Activated CD4-positive, alpha-beta T cell treated with anti-CD3 and anti-CD28 coated beads, Interleukin-2, Interleukin-6, amounts not matched to agents 100 ng/mL and 50 ng/mL, durations not matched to agents 16 hours and 8 hours (primary cell): ENCODE measurements around the gene CRYBG3.
"Not testable (repeated sequence)": the region's sequence is repeated elsewhere in the genome, so short reads cannot be mapped to it uniquely, and the experiment has no call there.

Experiments used
- DNase-seq: peaks from one replicate; pipeline ENCODE4 v3.0.0-alpha.2; 2020

CRYBG3 gene

DNA sequence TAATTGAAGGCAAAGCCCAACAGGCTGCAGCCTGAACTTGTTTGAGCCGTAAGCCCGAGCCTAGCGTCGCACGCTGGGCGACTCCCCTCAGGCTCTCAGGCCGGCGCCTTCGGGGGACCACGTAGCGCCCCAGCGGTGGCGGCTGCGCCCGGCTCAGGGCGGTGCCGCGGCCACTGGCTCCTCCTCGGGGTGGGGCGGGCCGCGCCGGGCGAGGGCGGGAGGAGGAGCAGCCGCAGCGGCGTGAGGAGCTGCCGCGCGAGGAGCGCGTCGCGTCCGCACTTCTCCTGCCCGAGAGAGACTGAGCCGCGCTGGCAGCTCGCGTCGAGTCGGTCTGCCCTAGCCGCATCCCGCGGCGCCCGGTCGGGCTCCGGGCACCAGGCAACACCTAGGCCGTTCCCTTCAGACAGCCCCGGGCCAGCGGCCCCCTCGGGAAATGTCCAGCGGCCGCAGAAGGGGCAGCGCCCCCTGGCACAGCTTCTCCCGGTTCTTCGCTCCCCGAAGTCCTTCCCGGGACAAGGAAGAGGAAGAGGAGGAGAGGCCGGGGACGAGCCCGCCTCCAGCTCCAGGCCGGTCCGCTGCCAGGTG lies at the start of gene CRYBG3:
Gene CRYBG3 (plus strand): TSS at position 238 of the 585 bp plus-strand sequence. CDS start 196 bp downstream, at position 434.
- DNase-seq: peak; percentile 90

DNA sequence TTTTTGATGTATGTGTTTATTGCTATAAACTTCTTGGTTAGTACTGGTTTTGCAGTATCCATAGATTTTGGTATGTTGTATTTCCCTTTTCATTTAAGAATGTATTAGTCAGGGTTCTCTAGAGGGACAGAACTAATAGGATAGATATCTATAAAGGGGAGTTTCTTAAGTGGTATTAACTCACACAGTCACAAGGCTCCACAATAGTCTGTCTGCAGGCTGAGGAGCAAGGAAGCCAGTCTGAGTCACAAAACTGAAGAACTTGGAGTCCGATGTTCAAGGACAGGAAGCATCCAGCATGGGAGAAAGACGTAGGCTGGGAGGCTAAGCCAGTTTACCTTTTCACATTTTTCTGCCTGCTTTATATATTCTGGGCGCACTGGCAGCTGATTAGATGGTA lies 48.9 kb upstream of the CRYBG3 start:
- DNase-seq: no peak

DNA sequence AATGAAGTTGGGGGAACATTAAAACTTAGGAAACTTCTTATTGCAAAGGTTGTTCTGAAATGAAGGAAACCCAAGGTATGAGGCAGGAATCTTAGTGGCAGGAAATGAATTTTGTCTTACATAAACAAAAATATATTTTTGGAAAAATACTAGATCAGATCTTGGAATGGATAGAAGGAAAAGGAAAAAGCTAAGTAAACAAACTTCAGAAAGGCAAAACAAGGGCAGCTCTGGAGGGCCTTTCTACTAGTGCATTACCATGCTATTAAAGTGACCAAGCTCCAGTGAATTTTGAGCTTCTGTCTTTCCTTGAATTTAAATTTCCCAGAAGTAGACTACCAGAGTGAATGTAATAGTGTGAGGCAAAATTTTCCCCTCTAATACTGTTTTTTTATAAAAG lies 43.7 kb upstream of the CRYBG3 start:
- DNase-seq: no peak

DNA sequence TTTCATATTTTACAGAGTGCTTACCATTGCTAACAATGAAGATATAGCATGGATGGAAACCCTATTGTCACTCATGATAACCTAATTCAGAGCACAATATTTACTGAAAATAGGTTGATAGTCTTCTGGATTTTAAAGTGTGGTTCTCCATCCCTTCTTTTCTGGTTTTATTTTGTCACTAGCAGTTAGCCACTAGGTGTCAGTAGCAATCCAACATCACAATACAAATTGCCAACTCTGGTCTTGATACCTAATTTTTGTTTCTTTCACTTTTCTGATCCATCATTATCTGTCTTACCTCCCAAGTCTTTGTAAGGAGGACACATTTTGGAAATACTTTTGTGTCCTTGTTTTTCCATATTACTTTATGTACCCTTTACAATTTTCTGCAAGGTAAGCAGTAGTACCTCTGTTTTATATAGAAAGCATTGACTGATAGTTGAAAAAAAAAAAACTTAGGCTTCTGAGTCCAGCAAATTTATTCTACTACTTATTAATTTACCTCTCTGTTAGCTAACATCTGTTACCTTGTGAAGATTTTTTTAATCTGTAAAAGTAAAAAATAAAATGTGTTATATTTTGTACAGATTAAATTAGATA lies 28.3 kb upstream of the CRYBG3 start:
- DNase-seq: peak; percentile 53

DNA sequence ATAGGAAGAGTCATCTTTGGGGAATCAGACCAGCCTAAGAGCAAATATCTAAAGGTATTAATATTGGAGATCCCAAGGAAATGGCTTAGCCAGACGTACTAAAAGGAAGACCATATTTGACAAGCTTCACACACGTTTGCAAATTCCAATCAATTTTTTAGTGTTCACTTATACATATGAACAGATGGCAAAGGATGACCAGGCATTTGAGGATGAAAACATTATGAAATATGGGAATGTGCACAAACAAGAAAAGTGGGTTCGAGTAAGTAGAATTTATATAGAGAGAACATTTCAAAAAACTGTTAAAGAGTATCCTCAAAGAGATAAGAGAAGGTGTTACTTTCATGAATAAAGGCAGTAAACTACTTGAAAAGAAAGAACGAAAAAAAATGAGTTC lies 25.9 kb upstream of the CRYBG3 start:
- DNase-seq: no peak

DNA sequence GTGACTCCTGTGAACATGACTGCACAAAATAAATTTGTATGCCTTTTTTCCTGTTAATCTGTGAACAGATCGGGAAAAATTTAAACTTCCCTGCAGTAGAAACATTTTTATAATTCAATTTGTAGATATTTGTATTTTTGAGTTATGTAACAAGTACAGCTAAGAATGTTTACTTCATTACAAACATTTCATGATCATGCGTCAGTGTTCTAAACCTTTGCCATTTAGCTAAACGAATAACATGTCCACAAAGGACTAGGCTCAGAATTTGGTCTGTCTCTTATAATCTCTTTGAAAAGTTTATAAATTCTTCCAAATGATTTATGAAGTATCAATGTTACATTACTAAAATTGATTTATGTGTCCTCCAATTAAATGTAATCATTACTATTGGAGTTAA lies 17.3 kb upstream of the CRYBG3 start:
- no peak for DNase-seq

DNA sequence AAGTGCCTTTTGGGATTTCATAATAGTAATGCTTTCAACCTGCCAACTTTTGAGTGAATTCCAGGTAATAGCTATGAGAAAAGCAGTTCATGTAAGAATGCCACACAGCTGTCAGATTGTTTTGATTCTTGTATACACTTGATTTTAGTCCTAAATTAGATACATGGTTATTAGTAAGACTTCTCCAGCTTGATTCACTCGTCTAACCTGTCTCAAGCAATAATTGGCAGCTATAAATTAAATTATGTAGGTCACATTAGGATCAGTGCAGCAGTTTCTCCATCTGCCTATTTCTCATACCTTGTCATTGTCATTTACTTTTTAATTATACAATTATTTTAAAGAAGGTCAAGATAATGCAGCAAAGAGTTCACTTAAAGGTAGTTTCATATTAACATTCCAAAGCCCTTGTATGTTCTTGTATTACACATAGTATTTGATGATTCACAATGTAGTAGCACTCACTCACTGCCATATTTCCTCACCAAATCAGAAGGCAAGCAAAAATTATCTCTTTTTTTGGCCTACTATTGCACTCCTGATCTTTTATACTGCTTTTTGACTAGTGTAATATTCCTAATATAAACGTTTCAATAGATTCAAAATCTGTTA lies 10.9 kb upstream of the CRYBG3 start:
- DNase-seq: no peak

DNA sequence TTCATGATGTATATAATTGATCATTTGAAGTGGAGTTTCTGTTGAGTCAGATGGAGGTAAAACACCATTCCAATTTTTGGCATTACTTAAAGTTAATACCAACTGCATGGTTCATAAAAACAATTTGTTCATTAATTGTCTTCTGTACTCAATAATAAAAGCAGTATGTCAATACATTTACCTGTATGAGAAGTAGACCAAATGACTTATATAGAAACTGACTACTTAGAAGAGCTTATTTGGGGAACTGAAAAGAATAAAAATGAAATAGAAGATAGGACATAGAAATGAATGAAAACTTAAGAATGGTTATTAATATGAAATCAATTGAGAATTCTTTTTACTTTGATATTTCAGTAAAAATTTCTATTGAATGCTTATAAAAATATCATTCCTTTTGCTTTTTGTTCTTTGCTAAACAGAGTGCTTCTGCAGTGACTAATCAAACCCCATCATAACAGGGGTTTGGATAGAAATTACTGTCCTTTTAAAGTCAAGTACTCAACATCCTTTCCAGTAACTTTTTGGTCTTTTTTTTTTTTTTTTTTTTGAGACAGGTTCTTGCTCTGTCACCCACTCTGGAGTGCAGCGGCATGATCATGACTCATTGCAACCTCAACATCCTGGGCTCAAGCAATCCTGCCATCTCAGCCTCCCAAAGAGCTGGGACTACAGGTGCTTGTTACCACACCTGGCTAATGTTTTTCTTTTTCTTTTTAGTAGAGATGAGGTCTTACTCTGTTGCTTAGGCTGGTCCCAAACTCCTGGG lies 6.5 kb upstream of the CRYBG3 start:
- DNase-seq: peak; percentile 72

DNA sequence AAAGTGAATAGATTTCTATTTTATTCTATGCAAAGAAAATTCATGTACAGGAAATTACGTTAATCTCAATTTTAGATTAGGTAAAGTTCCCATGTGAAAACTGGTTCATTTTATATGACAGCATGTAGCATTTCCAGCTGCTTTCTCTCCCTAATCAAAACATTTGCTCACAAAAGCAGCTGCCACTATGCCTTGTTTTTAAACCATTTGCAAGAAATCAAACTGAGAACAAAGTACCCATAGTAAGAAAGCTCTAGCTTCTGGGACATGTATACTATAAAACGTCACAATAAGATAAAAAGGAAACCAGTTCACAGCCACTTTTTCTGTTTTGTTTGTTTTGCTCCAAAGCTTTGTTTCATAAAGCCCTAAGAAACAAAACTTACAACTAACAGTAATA lies 5.0 kb upstream of the CRYBG3 start:
- no peak for DNase-seq

DNA sequence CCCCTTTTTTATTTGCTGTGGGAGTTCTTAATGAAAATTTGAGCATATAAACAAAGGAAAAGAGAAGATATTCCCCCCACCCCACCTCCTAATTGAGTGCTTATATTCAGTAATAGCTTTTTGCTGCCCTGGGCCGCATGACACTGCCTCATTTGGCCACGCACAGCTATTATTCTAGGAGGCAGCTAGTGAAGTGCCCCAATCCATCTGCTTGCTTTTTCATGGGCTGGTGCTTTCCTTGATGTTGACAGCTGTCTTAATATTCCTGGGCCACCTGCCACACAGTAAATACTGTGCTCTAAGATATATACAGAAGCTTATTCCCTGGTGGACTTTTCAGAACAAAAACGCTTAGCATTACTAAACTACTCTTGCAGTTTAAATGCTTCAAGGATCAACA lies 3.8 kb upstream of the CRYBG3 start:
- no peak for DNase-seq

DNA sequence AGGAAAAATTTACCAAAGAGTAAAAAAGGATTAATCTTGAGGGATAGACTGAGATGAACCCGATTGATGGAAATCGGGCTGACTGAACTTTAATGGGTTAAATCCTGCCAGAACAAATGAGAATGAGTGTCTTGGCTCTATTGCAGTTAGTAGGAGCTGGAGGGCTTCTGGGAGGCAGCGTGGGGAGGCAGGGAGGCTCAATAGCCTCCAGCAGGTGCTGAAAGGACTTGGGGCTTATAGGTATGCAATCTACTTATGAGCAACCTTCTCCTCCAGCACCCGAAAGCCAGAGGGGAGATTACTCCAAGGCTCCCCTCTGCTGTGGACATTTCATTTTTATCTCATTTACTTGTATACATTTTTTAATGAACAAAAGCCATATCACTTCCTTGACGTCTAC lies 1.0 kb upstream of the CRYBG3 start:
- no peak for DNase-seq

DNA sequence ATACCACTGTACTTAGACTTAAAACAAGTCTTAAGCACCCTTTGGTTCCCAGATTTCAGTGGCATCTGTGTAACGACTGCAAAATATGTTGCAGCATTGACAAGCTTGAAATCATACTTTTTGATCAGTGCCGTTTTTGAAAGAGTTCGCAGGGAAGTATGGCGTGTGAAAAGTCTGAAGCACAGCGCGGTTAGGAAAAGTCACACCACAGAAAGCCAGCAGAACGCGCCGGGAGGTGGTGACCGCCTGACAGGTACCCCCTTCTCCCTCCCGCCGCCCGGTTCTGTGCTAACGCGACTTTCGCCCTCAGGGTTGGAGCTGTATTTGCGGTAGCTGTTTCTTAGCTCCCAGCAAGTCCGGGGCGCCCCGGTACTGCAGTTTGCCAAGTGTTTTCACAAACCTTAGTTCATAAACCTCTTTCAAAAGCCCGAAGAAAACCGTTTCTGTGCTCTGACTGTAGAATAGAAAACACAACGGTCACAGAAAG lies 481 bp upstream of the CRYBG3 start:
- no peak for DNase-seq

DNA sequence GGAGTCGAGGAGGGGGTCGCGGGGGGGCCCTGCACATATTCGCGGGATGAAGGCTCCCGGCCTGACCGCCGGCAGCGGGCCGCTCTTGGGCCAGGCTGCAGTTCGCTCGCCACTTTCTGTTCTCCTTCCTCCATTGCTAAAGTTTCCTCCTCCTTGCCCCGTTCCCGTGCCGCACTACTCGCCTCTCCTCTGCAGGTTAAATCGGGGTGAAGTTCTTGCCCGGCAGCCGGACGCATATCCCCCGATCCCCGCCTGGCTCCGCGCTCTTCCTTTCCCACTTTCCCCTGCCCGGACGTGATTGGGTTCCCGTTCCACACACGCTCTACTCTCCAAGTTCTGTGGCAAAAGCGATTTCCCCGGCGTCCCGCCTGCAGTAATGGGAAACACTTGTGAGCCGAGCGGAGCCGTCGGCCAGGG lies 556 bp downstream of the CRYBG3 start:
- peak; percentile 14 for DNase-seq

DNA sequence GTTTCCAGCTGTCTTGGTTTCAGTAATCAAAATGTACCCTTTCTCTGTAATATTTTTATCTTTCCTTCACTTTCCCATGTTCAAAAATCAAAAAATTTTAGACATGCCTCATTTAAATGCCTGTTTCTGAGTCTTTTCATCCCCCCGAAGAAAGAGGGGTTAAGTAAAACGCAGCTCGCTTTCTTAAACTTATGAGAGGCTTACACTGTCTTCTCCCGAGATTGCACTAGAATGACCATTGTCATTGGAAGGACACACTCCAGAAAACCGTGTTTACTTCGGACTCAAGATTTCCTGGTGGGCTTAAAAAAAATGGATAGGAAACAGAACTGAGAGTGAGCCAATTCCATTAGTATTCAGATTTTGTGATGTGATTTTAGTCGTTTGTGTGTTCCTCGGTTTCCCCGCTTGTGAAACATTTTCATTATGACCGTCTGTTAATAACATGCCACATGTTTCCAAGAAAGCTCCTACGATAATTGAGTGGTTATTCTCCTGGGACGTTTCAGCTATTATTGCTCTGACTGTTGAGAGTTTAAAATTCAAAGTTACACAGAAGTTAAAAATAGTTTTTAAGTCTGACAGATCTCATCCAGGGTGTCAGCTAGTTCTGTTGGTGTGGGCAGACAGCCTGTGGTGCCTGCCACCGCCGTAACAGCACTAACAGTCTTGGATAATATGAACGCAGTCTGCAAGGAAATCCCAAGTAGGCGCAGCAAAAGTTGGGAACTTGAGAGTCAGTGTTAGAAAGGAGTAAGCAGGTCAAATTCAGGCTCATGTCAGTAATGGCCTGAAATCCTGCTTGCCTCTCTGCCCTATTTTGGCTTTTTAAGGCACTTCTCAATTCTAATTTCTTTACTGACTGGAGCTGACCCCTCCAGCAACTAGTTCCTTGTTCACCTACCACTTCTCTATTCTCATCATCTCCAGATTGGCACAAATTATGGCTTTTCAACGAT lies 1.5 kb downstream of the CRYBG3 start:
- DNase-seq: no peak

DNA sequence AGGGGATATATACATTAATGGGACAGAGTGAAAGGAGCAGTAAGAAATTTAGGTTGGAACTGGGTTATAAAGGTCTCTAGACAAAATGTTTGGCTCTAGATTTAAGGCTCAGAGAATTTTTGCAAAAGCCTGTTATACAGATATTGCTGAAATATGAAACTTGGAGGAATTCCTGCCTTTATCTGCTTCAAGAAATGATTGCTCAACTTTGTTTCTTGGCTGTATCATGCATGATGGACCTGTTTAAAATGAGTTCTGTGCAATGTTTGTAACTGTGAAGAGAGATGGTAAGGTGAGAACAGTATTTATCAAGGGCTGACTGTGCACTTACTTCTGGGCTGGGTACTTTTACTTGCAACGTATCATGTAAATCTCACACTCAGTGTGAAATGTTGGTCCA lies 3.3 kb downstream of the CRYBG3 start:
- DNase-seq: no peak

DNA sequence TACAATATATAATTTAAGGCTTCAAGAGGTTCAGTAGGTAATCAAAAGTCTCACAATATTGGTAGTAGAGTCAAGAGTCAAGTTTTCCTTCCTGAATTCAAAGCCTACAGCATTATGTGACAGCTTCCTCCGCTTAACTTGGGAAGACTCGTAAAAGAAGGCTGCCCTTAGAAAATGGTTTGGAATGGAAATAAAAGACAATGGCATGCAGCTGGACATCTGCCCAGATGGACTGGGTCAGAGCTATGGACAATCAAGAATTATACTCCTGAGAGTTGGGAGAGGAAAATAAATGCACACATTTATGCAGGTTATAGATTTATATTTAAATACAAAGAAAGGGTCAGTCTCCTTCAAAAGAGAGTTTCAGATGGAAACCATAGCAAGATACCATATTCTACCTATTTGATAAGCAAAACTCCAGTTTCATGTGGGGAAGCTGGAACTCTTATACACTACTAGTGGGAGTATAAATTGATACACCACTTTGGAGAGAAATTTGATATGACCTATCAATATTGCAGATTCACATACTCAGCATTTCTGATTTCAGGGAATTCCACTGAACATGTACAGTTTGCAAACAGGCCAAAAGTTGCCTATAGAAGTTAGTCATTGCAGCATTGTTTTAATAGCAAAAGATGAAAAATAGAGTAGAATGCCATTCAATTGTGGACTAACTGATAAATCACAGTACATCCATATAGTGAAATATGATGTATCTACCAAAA lies 6.1 kb downstream of the CRYBG3 start:
- DNase-seq: no peak

DNA sequence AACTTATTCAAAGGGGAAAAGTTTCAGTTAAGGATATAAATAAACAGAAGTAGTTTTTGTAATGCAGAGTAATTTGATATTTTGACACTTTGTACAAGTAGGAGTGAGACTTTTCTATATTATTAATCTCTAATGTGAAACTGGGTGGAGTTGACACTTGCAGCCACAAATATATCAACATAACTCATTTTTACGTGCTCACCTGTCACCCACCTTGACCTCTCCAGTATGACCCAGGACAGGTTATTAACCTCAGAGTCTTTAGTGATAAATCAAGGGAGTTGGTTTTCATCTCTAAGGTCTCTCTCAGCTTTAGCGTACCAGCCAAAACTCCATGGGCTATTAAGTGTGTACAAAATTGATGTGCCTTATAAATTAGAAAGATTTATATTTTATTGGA lies 7.4 kb downstream of the CRYBG3 start:
- DNase-seq: no peak

DNA sequence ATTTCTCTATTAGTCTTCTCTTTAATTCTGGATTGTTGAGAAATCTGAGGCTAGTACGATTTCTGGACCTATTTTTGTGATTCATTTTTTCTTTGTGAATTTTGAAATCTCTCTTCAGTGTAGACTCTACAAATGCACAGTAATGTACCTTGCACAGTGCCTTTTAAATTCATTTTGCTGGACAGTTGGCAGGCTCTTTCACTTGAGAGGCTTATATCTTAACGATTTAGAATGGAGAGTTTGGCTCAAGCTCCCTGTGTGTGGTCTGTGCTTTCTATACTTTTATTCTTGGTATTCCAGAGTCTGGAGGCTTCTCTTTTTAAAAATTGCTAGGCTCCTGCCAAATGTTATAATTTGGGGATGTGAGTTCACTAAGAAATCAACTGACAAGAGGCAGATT lies 8.8 kb downstream of the CRYBG3 start:
- DNase-seq: no peak

DNA sequence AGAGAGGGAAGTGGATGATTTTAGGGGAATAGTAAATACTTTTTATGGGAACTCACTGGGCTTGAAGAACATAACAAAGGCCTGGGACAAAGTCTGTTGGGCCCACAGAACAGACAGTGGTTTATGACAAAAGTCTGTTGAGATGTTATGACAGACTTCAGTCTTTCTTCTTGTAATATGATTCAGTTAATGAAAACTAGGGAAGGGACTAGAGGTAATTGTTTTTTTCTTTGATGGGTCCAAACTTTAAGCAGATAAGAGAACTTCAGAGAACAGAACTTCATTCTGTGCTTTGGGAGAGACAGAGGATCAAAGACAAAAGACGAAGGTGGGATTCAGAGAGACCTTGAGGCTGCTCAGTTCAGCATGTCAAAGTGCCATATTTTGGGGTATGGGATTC lies 9.3 kb downstream of the CRYBG3 start:
- no peak for DNase-seq

DNA sequence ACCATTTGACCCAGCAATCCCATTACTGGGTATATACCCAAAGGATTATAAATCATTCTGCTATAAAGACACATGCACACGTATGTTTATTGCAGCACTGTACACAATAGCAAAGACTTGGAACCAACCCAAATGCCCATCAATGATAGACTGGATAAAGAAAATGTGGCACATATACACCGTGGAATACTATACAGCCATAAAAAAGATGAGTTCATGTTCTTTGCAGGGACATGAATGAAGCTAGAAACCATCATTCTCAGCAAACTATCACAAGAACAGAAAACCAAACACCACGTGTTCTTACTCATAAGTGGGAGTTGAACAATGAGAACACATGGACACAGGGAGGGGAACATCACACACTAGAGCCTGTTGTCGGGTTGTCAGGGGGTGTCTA lies 11.4 kb downstream of the CRYBG3 start:
- DNase-seq: not testable (repeated sequence)

DNA sequence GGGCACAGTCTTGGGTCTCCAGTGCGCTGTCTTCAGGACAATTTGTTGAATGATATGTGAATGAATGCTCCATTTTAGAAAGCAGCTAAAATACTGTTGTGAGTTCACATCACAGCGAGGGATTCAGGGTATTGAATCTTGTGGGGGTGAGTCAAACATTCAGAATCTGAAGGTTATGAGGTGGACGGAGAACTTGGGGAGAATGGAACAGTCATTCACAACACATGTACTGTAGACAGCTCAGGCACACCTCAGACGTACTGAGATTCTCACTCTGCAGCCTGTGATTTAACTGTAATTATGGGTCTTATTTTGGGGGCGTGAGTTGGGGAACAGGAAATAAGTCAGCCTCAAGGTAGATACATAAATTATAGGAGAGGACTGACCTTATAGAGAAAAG lies 13.9 kb downstream of the CRYBG3 start:
- no peak for DNase-seq

DNA sequence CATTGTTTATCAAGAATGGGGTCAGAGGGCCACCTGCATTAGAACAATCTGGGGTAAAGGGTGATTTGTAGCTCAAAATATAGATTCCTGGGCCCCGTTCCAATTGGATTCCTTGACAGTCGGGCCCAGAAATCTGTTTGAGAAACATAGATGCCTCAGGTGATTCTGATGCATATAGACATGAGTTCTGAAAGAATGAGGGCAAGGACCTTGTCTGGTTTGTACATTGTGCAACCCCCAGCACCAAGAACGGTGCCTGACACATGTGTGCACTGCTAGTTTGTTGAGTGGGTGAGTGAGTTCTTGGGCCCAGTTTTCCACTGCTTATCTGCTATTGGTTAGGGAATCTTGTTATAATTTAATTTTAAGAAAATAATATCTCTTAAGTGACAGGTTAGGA lies 16.6 kb downstream of the CRYBG3 start:
- no peak for DNase-seq
